Pancreas (tissue), 10 donors: ENCODE data around the gene CYP1B1. TPM values are rescaled to one million over a fixed set of nuclear protein-coding genes. Genes with fewer than 3 reads are reported as not detected.

Experiments used
- ATAC-seq, 4 donors: fragments of 200-7000 bp; cut with Tn5 transposase; one replicate each; pipeline versions ENCODE4 v1.8.0 to v1.9.1; 2020; ENCODE audit warnings: mild to moderate bottlenecking in 4 of 4, moderate library complexity in 4 of 4
- DNase-seq, 6 donors: peaks; one replicate each; pipeline ENCODE4 v3.0.0-alpha.2; 2020
- FAIRE-seq: peaks from 2 replicates; lab custom pipeline; 2012; peaks lifted over from hg19 to GRCh38; lab: Jason Lieb, UNC
- H3K27ac ChIP-seq, 4 donors: fragments of 200-600 bp; sonication (generic); 1 replicate in 3 of 4; 2 replicates in 1 of 4; pipeline versions ENCODE4 v1.5.0 to v1.8.0; 2020
- H3K27me3 ChIP-seq, 4 donors: fragments of 200-600 bp; one replicate each; pipeline ENCODE4 v1.8.0; 2021
- H3K36me3 ChIP-seq, 3 donors: fragments of 200-600 bp; sonication (generic) in 1 of 3; one replicate each; pipeline versions ENCODE4 v1.5.0 to v1.8.0; 2020 to 2021
- H3K4me1 ChIP-seq, 3 donors: fragments of 200-600 bp; one replicate each; pipeline ENCODE4 v1.8.0; 2021
- H3K4me3 ChIP-seq, 4 donors: fragments of 200-600 bp; sonication (generic) in 2 of 4; one replicate each; pipeline versions ENCODE4 v1.5.0 to v1.8.0; 2020 to 2021
- H3K9me3 ChIP-seq, 4 donors: fragments of 200-600 bp; one replicate each; pipeline ENCODE4 v1.8.0; 2021
- CTCF ChIP-seq, 4 donors: fragments of 200-600 bp; sonication (generic) in 3 of 4; IDR thresholded peaks; one replicate each; pipeline versions ENCODE4 v1.5.0 to v1.8.0; 2021; ENCODE audit warnings: antibody characterized with exemption in 4 of 4
- WGBS, 2 donors: extraction: QIAGEN DNeasy Blood & Tissue Kit; methylation state at CpG; one replicate each; pipeline ENCODE4 v1.1.7; 2013; 5-methylcytosine and 5-hydroxymethylcytosine counted together
- intact Hi-C, 3 donors: fragments of 100-400 bp; cut with DNase I; formaldehyde crosslinking; loops; one replicate each; pipeline versions ENCODE4 v1.11.1 to v1.14.2; 2022
- polyA plus RNA-seq, 2 donors: library from polyadenylated mRNA; stranded (reverse); fragments of 200-250 nt; gene quantifications; one replicate each; pipeline ENCODE4 v1.2.3, GENCODE V29; 2013
- total RNA-seq, 6 donors: library from RNA; stranded (reverse); fragmentation: NEBNext Ultra II Directional in 4 of 6; extraction: Animal tissue kit (Norgen Biotek cat#: 25700) in 4 of 6; gene quantifications; one replicate each; pipeline versions ENCODE4 v1.2.1 to v1.2.4, GENCODE V29; 2021 to 2023
- donor health status: healthy with polysubstance abuse.
- donor health status: DM: no; HTN: no; CAD: no; lungs with moderate emphysema.
- donor health status: DM: no; HTN: no; CAD: no.
- donor health status: control.
- donor health status: control.
- donor health status: Bipolar disorder and iron deficiency.
- donor health status: DM: yes; HTN: yes; CAD: no.
- donor health status: DM: no; HTN: no; CAD: no.
- donor health status: DM: no; HTN: no; CAD: no.
- donor health status: DM: yes; HTN: yes; CAD: no.

CYP1B1 gene
- total and polyA plus RNA-seq, 8 donors: 0.93 to 36.3 (median 3.3) TPM

GRCh38 chr2:38037325-38037724 lies 38.6 kb downstream of the CYP1B1 start:
- ATAC-seq (no peak), DNase-seq (no peak), FAIRE-seq (no peak)
- Histone ChIP-seq H3K9me3 (no peaks in the 10 kb centered on the region), H3K27ac (no peak overlapping the region), H3K4me1 (no peaks in the 10 kb centered on the region), H3K27me3 (no peaks in the 10 kb centered on the region), H3K4me3 (no peak overlapping the region), H3K36me3 (no peaks in the 10 kb centered on the region)
- TF ChIP-seq CTCF (IDR thresholded peaks at IDR 0.05): no peak
- 73 to 86% methylated on average over 4 of the region's 4 CpGs for WGBS, 2 donors
- intact Hi-C loops: no loop called here

- 73 to 81% methylated on average over 7 of the region's 7 CpGs for WGBS, 2 donors
- Histone ChIP-seq H3K9me3 (no peaks in the 10 kb centered on the region), H3K4me3 (no peak overlapping the region), H3K27ac (no peak overlapping the region), H3K4me1 (no peaks in the 10 kb centered on the region), H3K27me3 (no peaks in the 10 kb centered on the region), H3K36me3 (no peaks in the 10 kb centered on the region)
- ATAC-seq: no peak
- intact Hi-C loops: no loop called here
- DNase-seq: no peak
- FAIRE-seq: no peak
- no peak for TF ChIP-seq CTCF (IDR thresholded peaks at IDR 0.05)
These were observed 40.0 kb downstream of the CYP1B1 start for GRCh38 chr2:38035968-38036367.

- H3K36me3 ChIP-seq: no peaks in the 10 kb centered on the region
- FAIRE-seq (no peak), DNase-seq (no peak), ATAC-seq (no peak)
- intact Hi-C loops: no loop called here
- H3K4me1 ChIP-seq: no peaks in the 10 kb centered on the region
- 38 to 43% methylated on average over 2 of the region's 2 CpGs for WGBS, 2 donors
- H3K27ac ChIP-seq: no peak overlapping the region
- no peaks in the 10 kb centered on the region for H3K27me3 ChIP-seq
- H3K9me3 ChIP-seq: no peaks in the 10 kb centered on the region
- no peak for TF ChIP-seq CTCF (IDR thresholded peaks at IDR 0.05)
- H3K4me3 ChIP-seq: no peak overlapping the region
These were observed 42.3 kb downstream of the CYP1B1 start for GRCh38 chr2:38033646-38034045.

- no peaks in the 10 kb centered on the region for H3K36me3 ChIP-seq
- intact Hi-C loops: no loop called here
- no peak overlapping the region for H3K27ac ChIP-seq
- FAIRE-seq: no peak
- no peak for DNase-seq
- no peak for TF ChIP-seq CTCF (IDR thresholded peaks at IDR 0.05)
- H3K27me3 ChIP-seq: no peaks in the 10 kb centered on the region
- no peak for ATAC-seq
- H3K9me3 ChIP-seq: no peaks in the 10 kb centered on the region
- H3K4me3 ChIP-seq: no peak overlapping the region
- WGBS, 2 donors: 86 to 98% methylated on average over 2 of the region's 2 CpGs
- H3K4me1 ChIP-seq: no peaks in the 10 kb centered on the region
These were observed 43.0 kb downstream of the CYP1B1 start for GRCh38 chr2:38032946-38033345.

- no peaks in the 10 kb centered on the region for H3K27me3 ChIP-seq
- FAIRE-seq (no peak), DNase-seq (no peak), ATAC-seq (no peak)
- H3K36me3 ChIP-seq: no peaks in the 10 kb centered on the region
- H3K4me3 ChIP-seq: no peak overlapping the region
- 35 to 61% methylated on average over 1 of the region's 1 CpG for WGBS, 2 donors
- TF ChIP-seq CTCF (IDR thresholded peaks at IDR 0.05): no peak
- no peaks in the 10 kb centered on the region for H3K4me1 ChIP-seq
- H3K27ac ChIP-seq: no peak overlapping the region
- intact Hi-C loops: no loop called here
- no peaks in the 10 kb centered on the region for H3K9me3 ChIP-seq
These were observed 45.2 kb downstream of the CYP1B1 start for GRCh38 chr2:38030635-38031355.
